ENCODE results near the gene ZBTB45.
"Not testable (repeated sequence)": the region's sequence is repeated elsewhere in the genome, so short reads cannot be mapped to it uniquely, and the experiment has no call there.

The ZBTB45 gene

DNA sequence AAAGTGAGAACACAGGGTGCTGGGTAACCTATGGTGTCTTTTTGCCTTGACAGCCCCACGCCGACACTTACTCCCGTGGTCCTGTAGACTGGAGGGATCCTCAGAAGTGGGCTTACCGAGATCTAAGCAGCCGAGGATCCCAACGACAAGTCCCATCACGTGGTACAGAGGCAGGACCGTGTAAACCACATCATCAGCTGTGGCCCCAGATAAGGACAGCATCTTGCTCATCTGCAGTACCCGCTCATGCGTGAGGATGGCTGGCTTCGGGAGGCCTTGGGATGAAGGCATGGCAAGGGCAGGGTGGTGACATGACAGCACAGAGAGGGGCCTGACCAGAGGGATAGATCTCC is 9.9 kb downstream of the ZBTB45 start:
- DNase-seq, result no peak

DNA sequence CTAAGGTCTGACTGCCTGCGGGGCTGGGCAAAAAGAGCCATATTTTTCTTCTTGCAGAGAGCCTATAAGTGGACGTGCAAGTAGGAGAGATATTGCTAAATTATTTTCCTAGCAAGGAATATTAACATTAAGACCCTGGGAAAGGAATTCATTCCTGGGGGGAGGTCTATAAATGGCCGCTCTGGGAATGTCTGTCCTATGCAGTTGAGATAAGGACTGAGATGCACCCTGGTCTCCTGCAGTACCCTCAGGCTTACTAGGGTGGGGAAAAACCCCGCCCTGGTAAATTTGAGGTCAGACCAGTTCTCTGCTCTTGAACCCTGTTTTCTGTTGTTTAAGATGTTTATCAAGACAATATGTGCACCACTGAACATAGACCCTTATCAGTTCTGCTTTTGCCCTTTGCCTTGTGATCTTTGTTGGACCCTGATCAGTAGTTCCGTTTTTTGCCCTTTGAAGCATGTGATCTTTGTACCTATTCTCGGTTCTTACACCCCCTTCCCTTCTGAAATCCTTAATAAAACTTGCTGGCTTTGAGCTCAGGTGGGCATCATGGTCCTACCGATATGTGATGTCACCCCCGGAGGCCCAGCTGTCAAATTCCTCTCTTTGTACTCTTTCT is 11.9 kb downstream of the ZBTB45 start:
- DNase-seq, result not testable (repeated sequence)

DNA sequence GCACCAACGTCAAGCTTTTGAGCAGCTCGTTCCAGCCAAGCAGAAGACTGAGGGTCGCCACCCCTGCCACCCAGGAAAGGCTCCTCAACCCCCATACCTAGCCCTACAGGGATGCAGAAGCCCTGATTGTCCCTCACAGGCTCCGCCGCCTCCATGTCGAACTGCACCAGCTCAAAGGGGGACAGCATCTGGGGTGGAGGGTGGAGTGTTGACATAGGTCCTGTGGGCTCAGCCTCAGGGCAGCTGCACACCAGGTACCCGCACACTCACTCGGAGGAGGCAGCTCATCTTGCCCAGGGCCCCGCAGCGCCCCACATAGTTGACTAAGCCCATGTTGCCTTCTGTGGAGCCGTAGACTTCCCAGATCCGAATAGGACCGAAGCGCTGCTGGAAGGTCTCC is 19.4 kb downstream of the ZBTB45 start:
- DNase-seq, result no peak

DNA sequence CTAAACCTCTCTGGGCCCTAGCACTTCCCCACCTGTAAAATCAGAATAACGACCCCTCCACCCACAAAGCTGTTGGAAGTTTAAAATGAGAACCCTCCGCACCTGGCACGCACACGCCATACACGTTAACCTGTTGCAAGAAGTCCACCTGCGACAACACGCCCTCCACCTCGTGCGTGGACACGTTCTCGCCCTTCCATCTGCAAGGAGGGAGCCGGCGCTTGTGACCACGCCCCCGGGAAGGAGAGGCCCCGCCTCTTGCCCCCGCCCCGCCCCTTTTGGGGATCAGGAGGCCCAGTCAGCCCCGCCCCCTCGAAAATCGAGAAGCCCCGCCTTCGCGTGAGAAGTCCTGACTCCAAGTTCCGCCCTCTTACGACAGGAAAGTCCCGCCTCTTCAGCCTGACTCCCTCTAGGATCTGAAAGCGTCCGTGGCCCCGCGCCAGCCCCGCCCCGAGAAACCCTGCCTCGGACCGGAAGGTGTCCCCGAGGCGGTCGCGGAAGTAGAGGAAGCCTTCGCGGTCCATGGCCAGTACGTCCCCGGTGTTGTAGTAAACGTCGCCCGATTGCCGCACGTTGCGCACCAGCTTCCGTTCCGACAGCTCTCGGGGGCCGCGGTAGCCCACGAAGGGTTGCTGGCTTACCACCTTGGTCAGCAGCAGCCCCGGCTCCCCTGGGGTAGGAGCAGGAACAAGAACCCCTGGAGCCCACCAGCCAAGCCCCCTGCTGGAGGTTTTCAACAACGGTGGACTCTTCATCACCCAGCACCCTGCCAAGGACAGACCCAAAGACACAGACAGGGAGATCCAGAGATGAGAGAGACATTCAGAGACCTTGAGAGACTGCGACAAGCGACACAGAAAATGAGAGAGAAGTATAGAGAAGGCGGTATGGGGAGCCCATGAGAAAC is 20.3 kb downstream of the ZBTB45 start:
- peak; percentile 95 for DNase-seq

DNA sequence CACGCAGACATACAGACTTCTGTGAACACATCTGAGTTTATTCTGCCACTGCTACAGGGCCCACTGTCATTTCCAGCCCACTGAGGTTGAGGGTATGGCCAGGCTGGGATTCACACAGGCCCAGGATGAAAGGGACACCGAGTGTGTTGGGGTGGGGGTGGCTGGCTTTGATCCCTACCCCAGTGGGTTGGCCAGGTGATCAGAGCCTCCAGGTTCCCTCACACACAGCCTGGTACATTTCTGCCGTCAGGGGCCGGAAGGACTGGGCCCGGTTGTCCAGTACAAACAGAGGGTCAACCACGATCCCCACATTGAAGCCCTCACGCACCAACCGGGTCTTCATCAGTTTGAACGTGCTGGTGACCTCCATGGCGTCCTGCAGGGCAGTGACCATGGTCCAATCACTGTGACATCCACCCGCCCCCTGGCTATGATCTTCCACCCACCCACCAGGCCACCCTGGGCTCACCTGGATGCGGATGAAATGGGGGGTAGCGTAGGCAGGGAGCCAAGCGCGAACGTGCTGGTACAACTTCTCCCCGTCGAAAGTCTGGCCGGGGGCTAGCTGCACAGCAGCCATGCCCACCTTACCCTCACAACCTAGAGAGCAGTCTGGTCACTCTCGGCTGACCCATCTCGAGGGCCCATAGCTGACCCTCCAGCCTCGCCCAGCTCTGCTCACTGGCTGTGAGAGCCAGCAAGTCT is 21.1 kb downstream of the ZBTB45 start:
- DNase-seq, result no peak

DNA sequence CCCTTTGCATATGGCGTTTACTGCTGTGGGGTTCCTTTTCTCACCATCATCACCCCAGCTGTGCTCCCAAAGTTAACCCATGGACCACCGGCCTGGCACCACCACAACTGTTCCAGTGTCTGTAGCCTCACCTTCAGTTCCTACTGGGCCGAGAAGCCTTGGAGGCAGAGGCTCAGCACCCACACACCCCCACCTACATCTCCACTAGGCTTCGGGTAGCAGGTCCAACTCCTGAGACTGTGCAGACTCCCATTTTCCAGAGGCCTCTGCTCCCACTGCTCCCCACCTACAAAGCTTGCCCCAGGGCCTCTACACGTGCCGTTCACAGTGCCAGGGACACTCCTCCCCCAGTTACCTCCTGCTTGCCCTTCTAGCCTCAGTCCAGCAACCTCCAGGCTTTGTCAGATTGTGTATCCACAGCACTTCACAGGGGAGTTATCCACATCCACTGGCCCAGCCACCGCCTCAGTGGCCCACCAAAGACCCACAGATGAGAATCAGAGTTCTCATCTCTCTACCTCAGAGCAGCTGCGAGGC is 21.9 kb downstream of the ZBTB45 start:
- DNase-seq, result no peak

DNA sequence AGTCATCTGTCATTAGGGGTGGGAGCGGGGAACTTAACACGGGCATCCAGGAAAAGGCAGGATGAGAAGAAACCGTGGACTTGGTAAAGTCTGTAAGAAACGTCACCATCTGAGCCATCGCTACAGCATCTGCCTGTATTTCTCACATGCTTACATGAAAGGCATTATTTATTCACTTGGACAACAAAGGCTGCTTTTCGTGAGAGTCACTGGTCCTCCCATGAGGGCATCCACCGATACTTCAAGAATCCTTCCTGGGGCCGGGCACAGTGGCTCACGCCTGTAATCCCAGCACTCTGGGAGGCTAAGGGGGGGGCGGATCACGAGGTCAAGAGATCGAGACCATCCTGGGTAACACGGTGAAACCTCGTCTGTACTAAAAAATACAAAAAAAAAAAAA is 27.3 kb downstream of the ZBTB45 start:
- no peak for DNase-seq

DNA sequence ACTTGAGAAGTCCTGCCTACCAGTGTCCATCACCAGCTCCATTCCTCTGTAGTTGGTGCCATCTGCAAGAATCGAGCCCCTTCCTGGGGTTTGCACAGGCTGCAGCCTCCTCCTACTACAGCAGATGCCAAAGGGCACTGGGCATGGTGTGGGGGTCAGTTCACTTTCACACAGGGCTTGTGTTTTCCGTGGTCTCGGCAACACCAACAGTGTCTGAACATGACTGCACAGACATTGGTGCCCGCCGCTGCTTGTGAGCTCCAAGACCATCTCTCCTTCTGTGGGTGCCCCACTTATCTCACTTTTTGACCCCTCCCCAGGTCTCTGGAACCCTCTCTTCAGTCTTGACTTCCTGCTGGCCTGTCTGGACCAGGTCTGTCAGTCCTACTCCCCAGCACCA is 28.2 kb downstream of the ZBTB45 start:
- no peak for DNase-seq

DNA sequence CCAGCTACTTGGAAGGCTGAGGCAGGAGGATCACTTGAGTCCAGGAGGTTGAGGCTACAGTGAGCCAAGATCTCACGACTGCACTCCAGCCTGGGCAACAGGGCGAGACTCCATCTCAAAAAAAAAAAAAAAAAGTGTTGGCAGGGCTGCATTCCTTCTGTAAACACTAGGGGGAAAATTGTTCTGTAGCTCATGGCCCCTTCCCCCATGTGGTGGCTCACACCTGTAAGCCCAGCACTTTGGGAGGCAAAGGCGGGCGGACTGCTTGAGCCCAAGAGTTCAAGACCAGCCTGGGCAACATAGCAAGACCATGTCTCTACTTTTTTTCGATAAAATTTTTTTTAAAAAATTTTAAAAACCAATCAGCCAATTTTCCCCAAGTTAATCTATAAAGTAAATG is 35.3 kb downstream of the ZBTB45 start:
- not testable (repeated sequence) for DNase-seq

DNA sequence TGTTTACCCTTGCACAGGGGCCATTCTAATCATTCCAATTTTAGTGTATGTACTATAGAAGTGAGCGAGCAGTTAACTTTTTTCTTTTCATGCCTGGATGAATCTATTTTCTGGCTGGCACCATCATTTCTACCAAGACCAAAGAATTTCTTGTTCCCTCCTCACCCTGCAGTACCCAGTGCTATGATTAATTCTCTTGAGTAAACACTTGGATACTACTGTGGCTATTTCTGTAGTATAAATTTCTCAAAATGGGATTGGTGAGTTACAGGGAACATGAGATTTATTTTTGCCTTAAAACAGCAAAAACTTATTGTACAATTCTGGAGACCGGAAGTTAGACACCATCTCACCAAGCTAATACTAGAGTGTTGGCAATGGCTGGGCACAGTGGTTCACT is 35.8 kb downstream of the ZBTB45 start:
- DNase-seq, result no peak

DNA sequence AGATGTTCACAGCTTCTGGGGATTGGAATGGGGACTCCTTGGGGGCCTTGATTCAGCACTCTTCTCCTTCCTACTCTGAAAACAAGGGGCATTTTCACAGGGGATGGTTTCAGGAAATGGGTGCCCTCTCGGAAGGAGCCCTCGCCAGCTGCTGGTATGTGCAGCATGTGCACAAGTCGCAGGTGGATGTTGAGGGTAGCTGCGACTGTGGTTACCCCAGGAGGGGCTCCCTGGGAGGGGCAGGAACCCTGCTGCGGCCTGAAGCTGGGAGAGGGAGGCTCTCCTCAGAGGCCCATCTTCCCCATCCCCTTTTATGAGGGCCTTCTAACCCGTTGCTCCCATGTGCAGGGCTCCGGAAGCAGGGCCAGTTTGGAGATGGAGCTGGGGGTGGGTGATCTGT is 37.2 kb downstream of the ZBTB45 start:
- no peak for DNase-seq

DNA sequence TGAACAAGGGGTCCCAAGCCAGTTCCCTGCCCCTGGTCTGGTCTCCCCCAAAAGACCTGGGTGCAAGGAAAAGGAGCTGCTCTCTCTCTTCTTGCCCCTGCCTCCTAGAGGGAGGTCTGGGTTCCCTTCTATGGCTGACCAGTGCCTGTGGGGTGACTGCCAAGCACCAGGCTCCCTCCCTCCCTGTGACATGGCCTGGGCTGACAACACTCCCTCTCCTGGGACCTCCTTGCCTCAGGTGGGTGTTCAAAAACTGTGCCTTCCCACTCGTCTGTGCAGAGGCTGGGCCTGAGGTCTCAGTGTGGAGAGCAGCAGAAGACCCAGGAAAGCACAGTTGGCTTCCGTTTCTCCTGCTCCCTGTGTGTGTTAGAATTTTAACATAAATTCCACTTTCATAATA is 38.8 kb downstream of the ZBTB45 start:
- DNase-seq, result no peak

DNA sequence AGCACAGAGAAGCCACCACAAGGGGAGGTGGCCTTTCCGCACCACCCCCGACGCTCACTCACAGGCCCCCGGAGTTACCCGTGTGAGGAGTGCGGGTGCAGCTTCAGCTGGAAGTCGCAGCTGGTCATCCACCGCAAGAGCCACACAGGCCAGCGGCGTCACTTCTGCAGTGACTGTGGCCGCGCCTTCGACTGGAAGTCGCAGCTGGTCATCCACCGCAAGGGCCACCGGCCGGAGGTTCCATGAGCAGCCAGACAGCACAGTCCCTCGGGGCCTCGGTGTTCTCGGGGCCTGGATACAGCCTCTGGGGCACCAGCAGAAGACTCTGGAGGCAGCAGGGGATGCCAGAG is 39.2 kb downstream of the ZBTB45 start:
- no peak for DNase-seq

DNA sequence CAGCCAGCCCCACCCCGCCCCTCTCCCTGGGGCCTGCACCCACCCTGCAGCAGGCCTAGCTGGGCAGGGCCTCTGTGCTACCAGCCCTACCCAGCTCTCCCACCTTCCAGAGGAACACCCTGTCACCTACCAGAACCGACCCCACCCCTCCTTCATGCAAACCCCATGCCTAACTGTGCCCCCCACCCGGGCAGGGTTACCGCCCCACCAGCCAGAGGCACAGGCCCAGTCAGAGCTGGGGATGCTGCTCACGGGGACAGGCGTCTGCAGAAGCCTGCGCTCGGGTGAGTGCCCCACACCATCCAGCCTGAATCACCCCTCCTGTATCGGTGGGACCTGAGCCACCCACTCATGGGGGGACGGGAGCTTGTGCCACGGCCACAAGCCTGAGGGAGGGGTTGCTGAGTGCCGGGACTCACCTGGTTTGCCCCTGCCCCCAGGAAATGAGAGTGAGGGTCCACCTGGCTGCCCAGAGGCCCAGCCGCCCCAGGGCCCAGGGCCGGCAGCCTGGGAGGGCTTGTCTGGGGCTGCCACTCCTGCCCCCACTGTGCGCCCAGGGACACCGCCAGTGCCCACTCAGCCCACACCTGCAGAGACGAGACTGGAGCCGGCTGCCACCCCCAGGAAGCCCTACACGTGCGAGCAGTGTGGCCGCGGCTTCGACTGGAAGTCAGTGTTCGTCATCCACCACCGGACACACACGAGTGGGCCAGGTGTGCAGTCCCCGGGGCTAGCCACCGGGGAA is 39.7 kb downstream of the ZBTB45 start:
- DNase-seq, result no peak

DNA sequence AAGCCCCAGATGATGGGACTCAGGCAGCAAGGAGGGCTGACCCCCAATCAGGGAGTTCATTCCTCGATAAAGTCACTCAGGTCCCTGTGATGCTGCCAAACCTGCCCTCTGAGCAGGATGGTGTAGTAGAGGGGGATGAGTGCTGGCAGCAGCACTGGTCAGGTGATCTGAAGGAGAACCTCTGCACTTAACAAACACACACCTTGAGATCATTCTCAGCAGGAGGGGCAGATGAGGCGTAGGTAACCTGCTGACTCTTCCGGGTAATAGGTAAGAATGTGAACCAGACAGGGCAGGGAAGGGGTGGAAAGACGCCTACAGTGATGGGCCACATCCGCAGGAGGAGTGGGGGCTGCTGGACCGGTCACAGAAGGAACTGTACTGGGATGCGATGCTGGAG is 40.3 kb downstream of the ZBTB45 start:
- no peak for DNase-seq

DNA sequence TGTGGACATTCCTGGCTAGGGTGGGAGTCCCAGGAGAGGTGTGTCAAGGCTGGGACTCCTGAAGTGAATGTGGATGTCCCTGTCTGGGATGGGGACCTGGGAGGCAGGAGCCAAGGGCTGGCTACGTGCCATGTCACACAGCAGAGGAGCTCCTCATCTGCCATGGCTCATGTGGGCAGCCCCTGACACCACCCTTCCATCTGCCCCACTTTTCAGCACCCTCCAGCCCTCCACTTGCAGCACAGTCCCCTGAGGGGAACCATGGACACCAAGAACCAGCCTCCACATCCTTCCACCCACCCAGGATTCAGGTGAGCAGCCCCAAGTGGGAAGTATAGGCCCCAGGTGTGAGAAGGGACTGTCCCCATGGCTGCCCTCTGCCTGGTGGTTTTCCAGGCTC is 41.7 kb downstream of the ZBTB45 start:
- DNase-seq, result no peak

DNA sequence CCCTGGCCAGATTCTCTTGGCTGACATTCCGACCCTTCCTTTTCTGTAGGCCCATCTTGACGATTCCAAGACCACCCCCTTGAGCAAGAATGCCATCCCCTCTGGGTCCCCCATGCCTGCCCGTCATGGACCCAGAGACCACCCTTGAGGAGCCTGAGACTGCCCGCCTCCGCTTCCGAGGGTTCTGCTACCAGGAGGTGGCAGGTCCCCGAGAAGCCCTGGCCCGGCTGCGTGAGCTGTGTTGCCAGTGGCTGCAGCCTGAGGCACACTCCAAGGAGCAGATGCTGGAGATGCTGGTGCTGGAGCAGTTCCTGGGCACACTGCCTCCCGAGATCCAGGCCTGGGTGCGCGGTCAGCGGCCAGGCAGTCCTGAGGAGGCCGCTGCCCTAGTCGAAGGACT is 42.5 kb downstream of the ZBTB45 start:
- DNase-seq, result no peak

DNA sequence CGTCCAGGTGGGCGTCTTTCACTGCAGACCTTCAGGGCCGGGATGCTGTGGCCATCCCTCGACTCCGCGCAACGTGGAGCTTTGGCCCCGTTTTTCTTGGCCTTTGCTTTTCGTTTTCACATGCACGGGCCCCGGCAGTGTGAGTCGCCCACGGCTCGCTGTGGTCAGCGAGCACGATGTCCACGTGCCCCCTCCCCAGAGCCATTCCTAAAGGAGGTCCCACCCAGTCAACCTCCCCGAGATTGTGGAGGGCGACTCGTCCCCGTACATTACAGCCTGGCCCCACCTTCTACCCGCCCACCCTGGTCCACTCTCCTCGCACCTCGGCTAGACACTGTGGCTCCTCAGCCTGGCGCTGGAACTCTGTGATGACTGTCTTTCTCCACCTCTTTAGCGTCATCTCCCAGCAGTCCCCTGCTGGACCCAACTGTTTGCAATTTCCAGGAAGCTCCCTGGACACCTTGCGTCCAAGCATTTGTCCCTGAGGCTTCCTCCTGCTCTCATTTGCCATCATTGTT is 43.1 kb downstream of the ZBTB45 start:
- DNase-seq, result no peak

DNA sequence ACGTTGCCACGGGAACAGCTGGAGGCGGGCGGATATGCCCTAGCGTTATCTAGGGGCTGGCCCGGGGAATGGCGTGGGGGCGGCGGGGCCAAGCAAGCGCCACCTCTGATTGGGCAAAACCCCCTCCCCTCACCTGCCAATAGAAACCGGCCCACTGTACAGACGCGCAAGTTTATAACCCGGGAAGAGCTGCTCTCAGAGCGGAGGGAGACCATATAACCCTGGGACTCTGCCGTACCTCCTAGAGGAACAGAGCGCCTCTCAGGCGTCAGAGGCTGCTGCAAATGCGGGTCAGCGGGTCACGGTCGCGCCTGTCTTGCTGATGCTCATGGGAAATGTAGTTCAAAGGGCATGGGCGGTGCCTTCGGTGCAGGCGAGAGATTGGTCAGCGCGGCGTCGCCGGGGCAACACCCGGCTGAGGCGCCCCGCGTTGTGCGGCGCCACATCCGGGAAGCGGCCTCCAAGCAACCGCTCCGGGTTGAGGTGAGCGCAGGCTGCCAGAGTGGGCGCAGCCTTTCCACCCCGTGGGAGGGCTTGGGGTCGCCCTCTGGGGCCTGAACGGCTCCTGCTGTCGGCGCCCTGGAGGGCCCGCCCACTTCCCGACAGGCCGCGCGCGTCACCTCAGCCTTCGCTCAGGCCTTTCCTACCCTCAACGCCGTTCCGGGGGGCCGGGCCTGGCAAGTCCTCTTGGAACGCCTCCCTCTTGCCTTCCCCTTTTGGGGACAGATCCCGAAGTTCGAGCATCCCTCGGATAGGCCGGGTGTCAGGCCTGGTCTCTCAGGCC is 43.7 kb downstream of the ZBTB45 start, which contains the start of gene ZNF446:
Gene ZNF446, plus strand, starts transcription at position 639 of the 784 bp plus-strand sequence. CDS start 867 bp downstream, outside the sequence.
- peak; percentile 91 for DNase-seq

DNA sequence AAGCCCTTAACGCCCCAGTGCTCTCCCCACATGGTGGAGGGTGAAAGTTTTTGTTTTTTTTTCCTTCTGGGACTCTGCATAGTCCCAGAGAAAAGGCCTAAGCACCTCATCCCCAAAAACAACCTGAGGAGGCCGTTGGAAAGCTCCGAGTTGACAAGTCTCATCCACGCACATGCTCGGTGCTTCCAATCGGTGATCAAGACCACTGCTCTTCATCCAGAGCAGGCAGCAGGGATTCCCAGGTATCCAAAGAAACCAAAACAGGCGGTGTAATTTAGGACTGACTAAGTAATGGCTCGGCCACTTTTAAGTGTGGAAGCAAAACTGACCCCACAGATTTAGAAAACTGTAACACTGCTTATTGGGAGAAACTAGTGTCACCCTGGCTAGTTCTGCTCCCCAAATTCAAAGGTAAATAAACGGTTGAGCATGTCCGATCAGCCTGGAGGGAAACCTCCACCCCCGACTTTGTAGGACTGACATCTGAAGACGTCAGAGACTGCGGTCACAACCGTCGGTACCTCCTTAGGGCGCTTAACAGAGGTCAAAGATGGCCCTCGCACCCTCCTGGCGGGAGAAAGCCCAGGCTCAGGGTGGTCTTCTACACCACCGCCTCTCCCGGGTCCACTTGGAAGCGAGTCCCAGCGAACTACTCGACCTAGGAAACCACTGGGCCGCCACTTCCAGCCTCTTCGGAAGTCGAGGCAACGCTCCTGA is 44.5 kb downstream of the ZBTB45 start:
- no peak for DNase-seq

Data from activated CD4-positive, CD25-positive, alpha-beta regulatory T cell treated with anti-CD3 and anti-CD28 coated beads, Interleukin-2, amount 50 U/mL, for 72 hours (primary cell).